ENCODE measurements around the gene DENND1A. TPM values are rescaled to one million over a fixed set of nuclear protein-coding genes. Genes with fewer than 3 reads are reported as not detected.

Gene DENND1A
- total RNA-seq, 1 donor from 2014 or later: 25.2 TPM

DNA sequence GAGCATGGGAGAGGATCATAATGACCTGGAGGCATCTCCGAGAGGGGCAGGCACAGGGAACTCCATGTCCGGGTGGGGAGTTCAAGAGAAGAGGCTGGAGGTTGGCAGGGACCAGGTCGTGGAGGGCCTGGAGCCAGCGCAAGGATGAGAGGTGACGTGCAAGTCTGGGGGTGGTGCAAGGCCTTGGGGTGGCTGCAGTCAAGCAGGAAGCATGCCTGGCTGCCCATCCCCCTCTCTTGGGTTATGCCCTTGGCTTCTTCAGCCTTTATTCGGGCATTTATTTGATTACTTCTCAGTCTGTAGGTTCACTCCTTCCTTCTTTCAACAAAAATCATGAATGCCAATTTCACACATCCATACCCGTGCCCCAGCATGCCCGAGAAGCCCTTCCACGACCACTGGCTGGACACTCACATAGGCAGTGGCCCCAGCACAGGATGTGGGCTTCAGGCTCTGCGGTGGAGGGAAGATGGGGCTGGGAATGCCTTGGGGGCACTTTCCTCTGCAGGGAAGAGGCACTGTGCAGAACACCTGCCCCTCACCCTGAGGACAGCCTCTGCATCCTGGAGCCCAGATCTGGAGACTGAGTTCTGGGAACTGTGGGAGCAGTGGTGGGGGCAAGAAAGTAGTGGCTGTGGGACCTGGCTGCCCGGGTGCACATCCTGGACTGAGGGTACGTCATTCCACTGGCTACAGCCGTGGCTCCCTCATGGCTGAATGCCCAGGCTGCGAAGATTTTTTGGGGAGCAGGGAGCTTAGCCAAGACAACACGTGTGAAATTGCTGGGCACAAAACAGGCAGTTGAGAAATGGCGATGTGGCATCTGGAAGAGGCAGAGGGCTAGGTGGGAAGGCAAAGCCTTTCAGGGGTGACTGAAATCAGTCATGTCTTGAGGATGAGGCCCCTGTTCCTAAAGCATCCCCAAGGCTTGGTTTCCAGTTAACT, 535.4 kb downstream of the DENND1A start:
- no peak overlapping the region for H3K4me3 Mint-ChIP-seq
- H3K36me3 Mint-ChIP-seq (ENCODE audit: low read depth): no peaks in the 10 kb centered on the region
- intact Hi-C loops (cut with micrococcal nuclease): no loop called here
- ATAC-seq (ENCODE audit: low read depth) (no peak), DNase-seq (no peak)
- H3K27me3 Mint-ChIP-seq: no peaks in the 10 kb centered on the region
- ChIA-PET CTCF (no interaction called here), POLR2A (no interaction called here)
- peaks cover 2% of the 10 kb centered on the region for H3K9me3 Mint-ChIP-seq
- no peak overlapping the region for H3K27ac Mint-ChIP-seq
- no peaks in the 10 kb centered on the region for H3K4me1 Mint-ChIP-seq
- TF ChIP-seq, protein P1, sequence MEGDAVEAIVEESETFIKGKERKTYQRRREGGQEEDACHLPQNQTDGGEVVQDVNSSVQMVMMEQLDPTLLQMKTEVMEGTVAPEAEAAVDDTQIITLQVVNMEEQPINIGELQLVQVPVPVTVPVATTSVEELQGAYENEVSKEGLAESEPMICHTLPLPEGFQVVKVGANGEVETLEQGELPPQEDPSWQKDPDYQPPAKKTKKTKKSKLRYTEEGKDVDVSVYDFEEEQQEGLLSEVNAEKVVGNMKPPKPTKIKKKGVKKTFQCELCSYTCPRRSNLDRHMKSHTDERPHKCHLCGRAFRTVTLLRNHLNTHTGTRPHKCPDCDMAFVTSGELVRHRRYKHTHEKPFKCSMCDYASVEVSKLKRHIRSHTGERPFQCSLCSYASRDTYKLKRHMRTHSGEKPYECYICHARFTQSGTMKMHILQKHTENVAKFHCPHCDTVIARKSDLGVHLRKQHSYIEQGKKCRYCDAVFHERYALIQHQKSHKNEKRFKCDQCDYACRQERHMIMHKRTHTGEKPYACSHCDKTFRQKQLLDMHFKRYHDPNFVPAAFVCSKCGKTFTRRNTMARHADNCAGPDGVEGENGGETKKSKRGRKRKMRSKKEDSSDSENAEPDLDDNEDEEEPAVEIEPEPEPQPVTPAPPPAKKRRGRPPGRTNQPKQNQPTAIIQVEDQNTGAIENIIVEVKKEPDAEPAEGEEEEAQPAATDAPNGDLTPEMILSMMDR (IDR thresholded peaks at IDR 0.05): no peak

DNA sequence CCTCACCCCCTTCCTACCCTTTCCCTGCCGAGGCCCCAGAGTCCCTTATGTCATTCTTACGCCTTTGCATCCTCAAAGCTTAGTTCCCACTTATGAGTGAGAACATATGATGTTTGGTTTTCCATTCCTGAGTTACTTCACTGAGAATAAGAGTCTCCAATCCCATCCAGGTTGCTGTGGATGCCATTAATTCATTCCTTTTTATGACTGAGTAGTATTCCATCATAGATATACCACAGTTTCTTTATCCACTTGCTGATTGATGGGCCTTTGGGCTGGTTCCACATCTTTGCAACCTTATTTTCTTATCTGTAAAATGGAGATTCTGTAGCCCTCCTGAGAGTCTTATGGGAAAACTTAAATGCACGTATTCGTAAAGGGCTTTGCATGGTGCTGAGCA, 537.1 kb downstream of the DENND1A start:
- POLR2A ChIA-PET: interaction anchor here (0.6 kb wide), 1 partner anchor 85 kb away, joined by 7 read pairs; no protein-coding TSS in a partner anchor

DNA sequence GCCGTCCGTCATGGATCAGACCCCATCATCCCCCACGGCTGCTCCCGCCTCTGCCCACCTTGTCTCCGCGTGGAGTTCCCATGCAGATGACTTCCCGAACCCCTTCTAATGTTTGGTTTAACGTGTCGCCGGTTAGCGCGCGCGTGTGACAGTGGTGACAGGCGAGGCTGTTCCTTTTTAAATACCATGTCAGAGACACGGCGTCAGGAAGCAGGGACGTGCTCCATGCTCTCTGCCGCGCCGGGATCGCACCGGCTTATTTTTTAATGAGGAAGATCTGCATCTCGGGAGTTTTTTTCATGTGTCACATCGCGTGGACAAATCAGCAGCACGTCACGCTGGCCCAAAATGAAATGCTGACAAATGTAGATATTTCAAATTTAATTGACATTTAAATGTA, 538.0 kb downstream of the DENND1A start:
- Mint-ChIP-seq H3K27ac (no peak overlapping the region), H3K27me3 (no peaks in the 10 kb centered on the region), H3K4me3 (no peak overlapping the region), H3K9me3 (peaks cover 2% of the 10 kb centered on the region), H3K36me3 (ENCODE audit: low read depth) (no peaks in the 10 kb centered on the region), H3K4me1 (no peaks in the 10 kb centered on the region)
- ChIA-PET POLR2A (no interaction called here), CTCF (interaction anchor here (0.7 kb wide), 1 partner anchor 877 kb away, joined by 4 read pairs; no protein-coding TSS in a partner anchor)
- intact Hi-C loops (cut with micrococcal nuclease): no loop called here
- TF ChIP-seq, protein P1 (IDR thresholded peaks at IDR 0.05): no peak
- ATAC-seq (ENCODE audit: low read depth): no peak
- DNase-seq: no peak

More for the DNA sequence above, 537.1 kb downstream of the DENND1A start:
- Mint-ChIP-seq H3K27ac (no peak overlapping the region), H3K36me3 (ENCODE audit: low read depth) (no peaks in the 10 kb centered on the region), H3K4me1 (no peaks in the 10 kb centered on the region), H3K27me3 (no peaks in the 10 kb centered on the region), H3K9me3 (peaks cover 2% of the 10 kb centered on the region), H3K4me3 (no peak overlapping the region)
- CTCF ChIA-PET: no interaction called here
- TF ChIP-seq, protein P1 (IDR thresholded peaks at IDR 0.05): no peak
- ATAC-seq (ENCODE audit: low read depth) (no peak), DNase-seq (no peak)
- intact Hi-C loops (cut with micrococcal nuclease): no loop called here

DNA sequence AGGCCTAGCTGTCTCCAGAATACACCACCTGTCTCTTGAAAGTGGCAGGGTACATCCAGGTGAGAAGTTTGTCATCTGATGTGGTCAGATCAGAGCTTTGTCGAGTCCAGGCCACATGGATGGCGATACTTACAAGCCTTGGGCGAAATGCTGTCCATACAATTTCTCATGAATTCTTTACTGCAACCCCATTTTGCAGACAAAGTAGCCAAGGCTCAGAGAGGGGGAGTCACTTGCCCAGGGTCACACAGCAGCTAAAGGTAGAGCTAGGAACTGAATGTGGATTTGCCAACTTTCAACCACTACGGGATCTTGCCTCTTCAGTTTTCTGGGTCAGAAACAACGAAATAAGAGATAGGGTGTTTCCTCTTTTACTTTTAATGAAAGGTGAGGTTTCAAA, 538.7 kb downstream of the DENND1A start:
- no peak for ATAC-seq (ENCODE audit: low read depth)
- ChIA-PET POLR2A (interaction anchor here (0.6 kb wide), 2 partner anchors 27 to 431 kb away, joined by 3 read pairs; no protein-coding TSS in a partner anchor), CTCF (interaction anchor here (0.5 to 0.7 kb wide), 2 partner anchors 878 to 1221 kb away, joined by 3 to 4 read pairs; no protein-coding TSS in a partner anchor)
- H3K27me3 Mint-ChIP-seq: no peaks in the 10 kb centered on the region
- H3K27ac Mint-ChIP-seq: no peak overlapping the region
- TF ChIP-seq, protein P1 (IDR thresholded peaks at IDR 0.05): no peak
- no peak overlapping the region for H3K4me3 Mint-ChIP-seq
- H3K4me1 Mint-ChIP-seq: no peaks in the 10 kb centered on the region
- no peak for DNase-seq
- peaks cover 2% of the 10 kb centered on the region for H3K9me3 Mint-ChIP-seq
- intact Hi-C loops (cut with micrococcal nuclease): no loop called here
- no peaks in the 10 kb centered on the region for H3K36me3 Mint-ChIP-seq (ENCODE audit: low read depth)

DNA sequence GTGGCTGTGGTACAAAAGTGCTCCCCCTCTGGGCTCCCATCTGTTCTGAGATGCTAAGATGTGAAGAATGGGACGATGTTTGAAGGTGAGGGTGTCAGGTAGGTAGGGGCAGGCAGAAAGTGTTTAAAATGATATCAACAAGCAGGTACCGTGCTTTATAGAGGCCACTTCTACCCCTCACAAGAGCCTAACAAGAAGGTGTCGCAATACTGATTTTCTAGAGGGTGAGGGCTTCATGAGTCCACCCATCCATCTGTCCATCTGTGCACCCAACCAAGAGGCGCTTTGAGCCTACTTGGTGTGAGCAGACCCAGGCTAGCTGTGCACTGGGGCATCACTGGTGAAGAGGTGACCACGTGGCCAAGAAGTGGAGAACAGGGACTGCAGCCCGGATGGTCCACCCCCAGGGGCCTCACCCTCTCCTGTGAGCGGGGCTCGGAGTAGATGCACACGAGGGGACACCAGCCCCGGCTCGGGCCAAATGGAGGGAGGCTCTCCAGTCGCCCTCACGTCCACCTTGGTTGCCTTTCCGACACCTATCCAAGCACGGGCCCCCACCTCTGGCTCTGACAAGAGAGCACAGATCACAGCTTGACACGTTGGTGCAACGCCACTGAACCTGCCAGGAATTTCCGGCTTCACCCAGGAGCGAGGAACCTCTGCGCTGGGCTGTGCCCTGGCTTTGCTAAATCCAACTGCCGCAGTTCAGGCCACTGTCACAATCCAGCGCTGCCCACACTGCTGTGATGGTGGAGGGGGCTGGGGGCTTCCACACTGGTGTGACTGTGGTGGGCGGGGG, 539.4 kb downstream of the DENND1A start:
- ATAC-seq (ENCODE audit: low read depth) (no peak), DNase-seq (no peak)
- H3K27me3 Mint-ChIP-seq: no peaks in the 10 kb centered on the region
- POLR2A ChIA-PET: no interaction called here
- H3K27ac Mint-ChIP-seq: no peak overlapping the region
- CTCF ChIA-PET: no interaction called here
- intact Hi-C loops (cut with micrococcal nuclease): no loop called here
- no peak overlapping the region for H3K4me3 Mint-ChIP-seq
- no peaks in the 10 kb centered on the region for H3K36me3 Mint-ChIP-seq (ENCODE audit: low read depth)
- H3K9me3 Mint-ChIP-seq: peaks cover 2% of the 10 kb centered on the region
- no peaks in the 10 kb centered on the region for H3K4me1 Mint-ChIP-seq
- TF ChIP-seq, protein P1 (IDR thresholded peaks at IDR 0.05): no peak

All from activated B cell treated with CpG ODN at 0.5 μM for 24 hours (primary cell).